OCI-LY1 (cell line): ENCODE results near the gene SYN1.

ENCODE experiments used
- EZH2 ChIP-seq: fragments of 200-600 bp; sonication (generic), shearing (Covaris generic); IDR thresholded peaks from 2 replicates; pipeline ENCODE4 v1.8.0; 2017; ENCODE audit warnings: borderline replicate concordance, mixed run types, mild to moderate bottlenecking, antibody characterized with exemption, low read length, moderate library complexity, mixed read lengths
- TF ChIP-seq, protein P1 (sequence below): fragments of 200-600 bp; sonication (generic), shearing (Covaris generic); IDR thresholded peaks from 2 replicates; pipeline ENCODE4 v1.5.1; 2017; ENCODE audit warnings: mild to moderate bottlenecking, antibody characterized with exemption, low read length, moderate library complexity, mixed read lengths

DNA sequence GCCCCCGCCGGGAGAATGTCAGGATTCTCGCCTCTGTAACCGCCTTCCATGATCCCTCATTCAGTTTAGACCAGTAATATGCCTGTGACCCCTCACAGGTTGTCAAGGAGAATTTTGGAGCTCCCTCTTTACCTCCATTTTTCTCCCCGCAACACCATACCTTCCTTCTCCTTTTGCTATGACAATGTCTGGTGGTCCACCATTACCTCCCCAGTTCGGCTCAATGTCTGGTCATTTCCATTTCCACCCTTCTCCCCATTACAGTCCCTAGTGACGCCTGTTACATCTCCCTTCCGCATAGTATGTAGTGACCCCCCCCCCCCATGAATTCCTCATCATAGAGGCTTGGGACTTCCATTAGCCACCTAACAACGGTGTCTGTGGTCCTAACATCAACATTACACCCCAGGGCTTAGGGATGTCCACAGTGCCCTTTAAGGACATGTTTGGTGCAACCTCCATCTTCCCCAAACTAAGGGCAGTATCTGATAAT lies 58.0 kb downstream of the SYN1 start:
- TF ChIP-seq, protein P1, sequence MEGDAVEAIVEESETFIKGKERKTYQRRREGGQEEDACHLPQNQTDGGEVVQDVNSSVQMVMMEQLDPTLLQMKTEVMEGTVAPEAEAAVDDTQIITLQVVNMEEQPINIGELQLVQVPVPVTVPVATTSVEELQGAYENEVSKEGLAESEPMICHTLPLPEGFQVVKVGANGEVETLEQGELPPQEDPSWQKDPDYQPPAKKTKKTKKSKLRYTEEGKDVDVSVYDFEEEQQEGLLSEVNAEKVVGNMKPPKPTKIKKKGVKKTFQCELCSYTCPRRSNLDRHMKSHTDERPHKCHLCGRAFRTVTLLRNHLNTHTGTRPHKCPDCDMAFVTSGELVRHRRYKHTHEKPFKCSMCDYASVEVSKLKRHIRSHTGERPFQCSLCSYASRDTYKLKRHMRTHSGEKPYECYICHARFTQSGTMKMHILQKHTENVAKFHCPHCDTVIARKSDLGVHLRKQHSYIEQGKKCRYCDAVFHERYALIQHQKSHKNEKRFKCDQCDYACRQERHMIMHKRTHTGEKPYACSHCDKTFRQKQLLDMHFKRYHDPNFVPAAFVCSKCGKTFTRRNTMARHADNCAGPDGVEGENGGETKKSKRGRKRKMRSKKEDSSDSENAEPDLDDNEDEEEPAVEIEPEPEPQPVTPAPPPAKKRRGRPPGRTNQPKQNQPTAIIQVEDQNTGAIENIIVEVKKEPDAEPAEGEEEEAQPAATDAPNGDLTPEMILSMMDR = no peak
- no peak for TF ChIP-seq EZH2
